HUDEP-2 (cell line): Measurements from ENCODE around the gene BACH2.
"Not testable (repeated sequence)": the region's sequence is repeated elsewhere in the genome, so short reads cannot be mapped to it uniquely, and the experiment has no call there.

Source experiments
- DNase-seq, 76 experiments: peaks; one replicate each; lab custom pipeline; 2025; ENCODE audit not compliant: unreplicated experiment in 76 of 76; lab: John Stamatoyannopoulos, UW

The BACH2 gene

GRCh38 chr6:90218959-90219208, 77.8 kb downstream of the BACH2 start:
- DNase-seq: no peak

DNA sequence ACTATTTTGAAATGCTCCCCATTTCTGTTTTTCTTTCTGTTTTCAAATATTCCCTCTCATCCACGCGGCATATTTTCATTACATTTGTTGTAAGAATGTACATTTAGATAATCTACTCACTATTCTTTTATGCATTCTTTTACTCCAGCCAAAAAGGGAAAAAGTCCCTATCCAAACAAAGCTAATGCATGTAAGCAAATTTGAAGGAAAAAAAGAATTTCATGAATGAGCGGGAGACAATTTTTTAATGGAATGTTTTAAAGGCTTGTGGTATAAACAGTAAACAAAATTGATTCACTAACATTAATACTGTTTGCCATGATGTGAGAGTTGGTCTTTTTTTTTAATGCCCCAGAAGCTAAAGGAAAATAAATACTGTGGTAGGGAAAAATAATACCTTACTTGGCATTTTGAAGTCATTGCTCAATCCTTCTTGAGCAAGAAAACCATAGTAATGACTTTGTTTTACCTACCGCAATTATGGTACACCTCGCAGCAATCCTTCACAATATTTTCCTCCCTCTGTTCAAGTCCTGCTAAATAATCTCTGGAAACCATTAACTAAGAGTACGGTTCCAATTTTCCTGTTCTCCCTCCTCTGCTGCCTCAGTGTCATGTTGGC, 79.0 kb downstream of the BACH2 start:
- no peak for DNase-seq

DNA sequence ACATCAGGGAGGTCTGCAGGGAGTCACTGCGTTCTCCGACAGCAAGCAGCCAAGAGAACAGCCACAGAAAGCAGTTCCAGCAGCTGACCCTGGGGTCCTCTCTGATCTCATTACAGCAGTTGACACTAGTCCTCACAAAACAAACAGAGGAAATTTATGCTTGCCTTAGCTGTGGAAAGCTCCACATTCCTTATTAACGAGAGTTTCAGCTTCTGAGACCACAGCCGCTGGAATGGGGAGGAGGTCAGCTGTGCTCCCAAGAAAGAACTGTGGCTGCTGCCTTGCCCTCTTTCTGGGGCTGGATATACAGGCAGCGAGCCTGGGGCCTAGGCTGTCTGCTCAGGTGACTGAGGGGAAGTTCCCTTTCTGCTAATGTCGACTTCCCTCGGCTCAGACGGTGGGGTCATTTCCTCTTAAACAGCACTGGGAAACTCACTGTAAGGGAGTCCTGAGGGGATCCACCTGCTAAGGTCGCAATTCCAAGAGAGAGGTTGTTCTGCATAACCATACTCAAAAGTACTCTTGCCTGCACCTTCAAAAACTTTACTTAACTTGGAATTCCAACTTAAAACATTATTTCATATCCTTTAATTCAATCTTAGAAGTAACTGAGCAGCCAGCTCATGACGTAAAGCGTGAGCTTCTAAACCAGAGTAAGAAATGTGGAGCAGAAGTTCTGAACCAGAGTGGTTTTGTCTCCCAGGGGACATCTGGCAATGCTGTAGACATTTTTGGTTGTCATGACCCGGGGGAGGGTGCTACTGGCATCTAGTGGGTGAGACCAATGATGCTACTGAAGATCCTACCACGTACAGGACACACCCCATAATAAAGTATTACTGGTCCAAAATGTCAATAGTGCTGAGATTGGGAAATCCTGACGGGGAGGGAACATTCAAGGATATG, 80.3 kb downstream of the BACH2 start:
- no peak for DNase-seq

GRCh38 chr6:90214966-90215365, 81.7 kb downstream of the BACH2 start:
- DNase-seq: no peak

DNA sequence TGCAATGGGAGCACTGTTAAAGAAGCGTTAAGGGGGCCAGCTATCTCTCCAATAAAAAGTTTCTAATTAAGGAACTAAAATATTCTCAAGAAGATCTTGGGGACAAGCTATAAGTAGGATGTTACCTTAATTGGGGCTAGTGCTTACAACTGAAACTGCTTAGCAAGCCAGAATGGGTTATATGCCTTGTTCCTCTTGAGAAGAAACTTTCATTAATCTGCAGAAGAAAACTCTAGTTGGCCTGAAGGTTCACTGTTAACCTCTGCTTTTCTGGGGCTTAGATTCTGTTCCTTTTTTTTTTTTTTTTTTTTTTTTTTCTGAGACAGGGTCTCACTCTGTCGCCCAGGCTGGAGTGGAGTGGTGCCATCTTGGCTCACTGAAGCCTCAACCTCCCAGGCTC, 82.2 kb downstream of the BACH2 start:
- no peak for DNase-seq

- no peak for DNase-seq
Observed at GRCh38 chr6:90212274-90212673, 84.4 kb downstream of the BACH2 start.

GRCh38 chr6:90209527-90209926, 87.1 kb downstream of the BACH2 start:
- DNase-seq: no peak

- not testable (repeated sequence) for DNase-seq
Observed at GRCh38 chr6:90208690-90209089, 88.0 kb downstream of the BACH2 start.

- DNase-seq: no peak
Observed at GRCh38 chr6:90204327-90205056, 92.2 kb downstream of the BACH2 start.

GRCh38 chr6:90203672-90204071, 93.0 kb downstream of the BACH2 start:
- DNase-seq: no peak

DNA sequence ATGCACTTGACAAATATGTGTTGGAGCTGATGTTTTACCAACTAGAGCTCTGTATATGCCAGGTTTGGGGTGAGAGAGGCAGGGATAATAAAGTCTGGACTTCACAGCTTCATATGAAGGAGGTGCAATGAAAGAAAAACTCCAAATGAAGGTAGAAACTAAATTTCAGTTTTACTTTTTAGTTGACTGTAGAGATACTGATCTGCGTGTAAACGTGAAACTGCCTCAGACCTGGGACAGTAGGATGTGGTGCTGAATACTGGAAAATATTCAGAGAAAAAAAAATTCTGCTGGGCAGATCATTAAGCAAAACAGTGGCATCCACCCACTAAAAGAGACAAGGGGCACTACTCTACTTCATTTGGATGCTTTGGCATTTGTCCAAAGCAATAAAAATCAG, 94.5 kb downstream of the BACH2 start:
- no peak for DNase-seq

GRCh38 chr6:90199900-90200299, 96.7 kb downstream of the BACH2 start:
- no peak for DNase-seq

DNA sequence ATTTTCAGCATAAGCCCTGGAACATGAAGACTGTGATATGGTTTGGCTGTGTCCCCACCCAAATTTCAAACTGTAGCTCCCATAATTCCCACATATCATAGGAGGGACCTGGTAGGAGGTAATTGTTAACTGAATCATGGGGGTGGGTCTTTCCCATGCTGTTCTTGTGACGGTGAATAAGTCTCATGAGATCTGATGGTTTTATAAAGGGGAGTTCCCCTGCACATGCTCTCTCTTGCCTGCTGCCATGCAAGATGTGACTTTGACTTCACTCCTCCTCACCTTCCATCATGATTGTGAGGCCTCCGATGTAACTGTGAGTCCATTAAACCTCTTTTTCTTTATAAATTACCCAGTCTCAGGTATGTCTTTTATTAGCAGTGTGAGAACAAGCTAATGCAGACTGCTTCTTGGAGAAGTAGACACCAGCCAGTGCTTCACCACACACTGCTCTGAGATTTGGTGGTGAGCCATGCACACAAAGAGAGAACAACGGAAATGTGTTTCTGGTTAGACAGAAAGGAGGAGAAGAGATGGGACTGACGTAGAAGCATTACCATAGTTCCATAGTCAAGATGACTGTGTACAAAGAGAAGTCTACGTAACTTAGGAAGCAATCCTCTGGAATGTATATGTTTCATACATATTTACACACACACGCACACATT, 97.8 kb downstream of the BACH2 start:
- DNase-seq: no peak

GRCh38 chr6:90197854-90198496, 98.7 kb downstream of the BACH2 start:
- peak in 1 of 76 experiments; percentile 8 for DNase-seq

DNA sequence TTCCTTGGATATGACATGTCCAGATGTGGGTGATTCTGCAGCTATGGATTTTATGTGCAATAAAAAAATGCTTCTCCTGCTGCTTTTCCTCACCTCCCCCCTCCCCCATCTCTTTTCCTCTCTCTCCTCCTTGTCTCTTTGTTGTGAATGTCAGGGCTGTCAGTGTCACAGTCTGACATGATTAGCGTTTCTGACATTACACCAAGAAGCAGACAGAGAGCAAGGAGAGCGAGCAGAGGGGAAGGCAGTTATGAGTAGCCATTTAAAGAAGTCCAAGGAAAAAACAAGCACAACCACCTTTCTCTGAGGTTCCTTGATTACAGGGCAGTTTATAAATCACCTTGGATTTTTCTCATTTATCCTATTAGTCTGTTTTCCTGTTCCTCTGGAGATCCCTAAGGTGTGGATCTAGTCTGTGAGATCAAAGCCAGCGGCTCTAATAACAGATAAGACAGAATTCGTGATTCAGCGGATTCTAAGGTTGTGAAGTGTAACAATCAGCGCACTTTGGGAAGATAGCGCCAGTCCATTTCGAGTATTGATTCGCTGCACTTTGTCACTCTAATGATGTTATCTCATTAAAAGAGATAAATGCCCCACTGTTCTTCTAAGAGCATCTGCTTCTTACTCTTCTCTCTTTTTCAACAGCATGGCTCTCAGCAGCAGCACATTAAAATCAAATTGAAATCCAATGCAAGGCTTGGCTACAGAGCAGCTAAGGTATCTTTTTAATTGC, 101.4 kb downstream of the BACH2 start:
- DNase-seq: no peak

GRCh38 chr6:90194371-90194841, 102.2 kb downstream of the BACH2 start:
- no peak for DNase-seq

- DNase-seq: no peak
Observed at GRCh38 chr6:90193359-90193758, 103.3 kb downstream of the BACH2 start.

DNA sequence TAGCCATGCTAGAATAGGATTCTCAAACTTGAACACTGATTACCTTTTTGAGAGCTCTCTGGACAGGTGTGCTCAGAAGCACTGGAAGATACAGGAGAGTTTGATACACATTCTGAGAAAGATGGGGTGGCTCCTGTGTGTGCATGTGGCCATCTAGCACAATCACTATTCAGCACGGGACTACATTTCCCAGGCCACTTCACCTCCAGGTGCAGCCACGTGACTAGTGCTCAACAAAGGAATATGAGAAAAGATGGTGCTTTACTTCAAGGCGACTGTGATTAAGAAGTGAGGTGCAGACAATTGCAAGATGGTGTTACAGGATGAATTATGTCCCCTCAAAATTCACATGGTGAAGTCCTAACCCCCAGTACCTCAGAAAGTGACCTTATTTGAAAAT, 103.8 kb downstream of the BACH2 start:
- no peak for DNase-seq

DNA sequence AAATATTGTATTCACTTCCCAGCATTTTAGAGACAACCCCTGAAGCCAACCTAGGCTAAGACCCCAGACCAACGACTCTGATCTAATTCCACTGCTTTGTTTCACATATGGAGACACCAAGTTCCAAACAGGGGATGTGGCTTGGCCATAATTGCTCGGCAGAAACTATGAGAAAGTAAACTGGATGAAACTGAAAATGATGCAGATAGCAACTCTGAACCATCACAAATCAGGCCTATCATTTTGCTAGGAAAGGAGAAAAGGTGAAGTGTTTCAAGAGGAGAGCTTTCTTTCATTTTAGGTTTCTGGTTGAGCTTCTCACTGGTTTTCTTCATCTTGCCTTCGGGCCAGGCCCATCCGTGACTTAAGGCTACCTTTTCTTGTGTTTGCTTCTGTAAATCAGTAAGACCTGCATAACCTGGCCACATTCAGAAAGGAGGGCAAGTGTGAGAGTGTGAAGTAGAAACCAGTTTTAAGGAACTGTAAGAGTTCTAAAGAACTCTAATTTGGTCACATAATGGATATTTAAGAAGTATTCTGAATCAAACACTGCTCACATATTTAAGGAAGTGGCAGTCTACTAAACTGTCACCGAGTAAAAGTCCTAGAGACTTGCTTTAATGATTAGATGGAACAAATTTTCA, 105.8 kb downstream of the BACH2 start:
- no peak for DNase-seq

- DNase-seq: no peak
Observed at GRCh38 chr6:90190131-90190530, 106.5 kb downstream of the BACH2 start.
